Measurements from ENCODE around the gene LCE2A.

Gene LCE2A

GRCh38 chr1:152743371-152744145 is 45.4 kb downstream of the LCE2A start:
- DNase-seq (ENCODE audit: low read depth in 3 of 3): no peak

DNA sequence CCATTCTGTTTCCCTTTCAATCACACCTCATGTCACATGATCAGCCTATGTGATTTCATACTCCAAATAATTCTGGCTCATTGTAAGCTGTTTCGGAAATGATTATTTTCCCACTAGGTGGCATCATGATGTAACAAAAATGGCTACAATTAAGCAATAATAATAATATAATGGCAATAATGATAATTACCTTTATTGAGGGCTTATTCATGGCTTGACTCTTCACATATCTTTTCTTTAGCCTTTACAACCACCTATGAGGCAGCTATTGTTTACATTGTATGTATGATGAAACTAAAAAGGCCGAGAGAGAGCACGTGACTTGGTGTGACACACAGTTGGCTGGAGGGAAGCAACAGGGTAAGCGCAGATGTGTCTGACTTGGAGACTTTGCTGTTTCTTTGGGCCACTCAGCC is 47.2 kb downstream of the LCE2A start:
- DNase-seq (ENCODE audit: low read depth in 3 of 3): no peak

GRCh38 chr1:152745765-152746444 is 47.8 kb downstream of the LCE2A start:
- no peak for DNase-seq (ENCODE audit: low read depth in 3 of 3)

DNA sequence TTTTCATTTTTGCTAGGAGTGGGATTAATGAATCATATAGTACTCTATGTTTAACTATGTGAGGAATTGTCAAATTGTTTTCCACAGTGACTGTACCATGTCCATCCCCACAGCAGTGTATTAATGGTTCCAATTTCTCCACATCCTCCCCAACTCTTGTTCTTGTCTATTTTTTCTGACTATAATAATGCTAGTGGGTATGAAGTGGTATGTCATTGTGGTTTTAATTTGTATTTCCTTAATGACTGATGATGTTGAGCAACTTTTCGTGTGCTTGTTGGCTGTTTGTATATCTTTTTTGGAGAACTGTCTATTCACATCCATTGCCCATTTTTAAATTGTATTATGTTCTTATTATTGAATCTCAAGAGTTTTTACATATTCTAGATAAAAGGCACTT is 49.7 kb downstream of the LCE2A start:
- no peak for DNase-seq (ENCODE audit: low read depth in 3 of 3)
